Bronchial epithelial cell (primary cell): Measurements from ENCODE around the gene GPC5. TPM values are rescaled to one million over a fixed set of nuclear protein-coding genes. Genes with fewer than 3 reads are reported as not detected.

Source experiments
- DNase-seq: peaks from one replicate; pipeline ENCODE4 v3.0.0-alpha.2; 2010; ENCODE audit warnings: low read depth
- FAIRE-seq: peaks from 2 replicates; lab custom pipeline; 2011; peaks lifted over from hg19 to GRCh38; lab: Jason Lieb, UNC
- H3K27me3 ChIP-seq: 2 replicates; pipeline ENCODE4 v1.5.1; 2011; ENCODE audit warnings: low read length; ENCODE audit not compliant: control insufficient read depth, insufficient read depth
- H3K36me3 ChIP-seq: 2 replicates; pipeline ENCODE4 v1.5.1; 2011; ENCODE audit warnings: low read length; ENCODE audit not compliant: control insufficient read depth, insufficient read depth
- H3K4me3 ChIP-seq: 2 replicates; pipeline ENCODE4 v1.5.1; 2011; ENCODE audit warnings: mild to moderate bottlenecking, low read depth, low read length, control low read depth
- CTCF ChIP-seq: IDR thresholded peaks from 2 replicates; pipeline ENCODE4 v1.5.1; 2011; ENCODE audit warnings: mild to moderate bottlenecking, moderate library complexity, low read length, control low read depth, inconsistent platforms; ENCODE audit not compliant: insufficient read depth, severe bottlenecking
- total RNA-seq: library from RNA; depleted of rRNA; stranded (reverse); fragments of >200 nt; gene quantifications from 2 replicates; pipeline ENCODE4 v1.2.1, GENCODE V29; 2014

Gene GPC5
- total RNA-seq, 1 donor from 2014 or later = 1.8 TPM

- Histone ChIP-seq H3K4me3 (no peak overlapping the region), H3K36me3 (no peaks in the 10 kb centered on the region), H3K27me3 (no peaks in the 10 kb centered on the region)
- FAIRE-seq (no peak), DNase-seq (no peak)
- TF ChIP-seq CTCF = no peak
Measured at GRCh38 chr13:92175330-92175729, 776.9 kb downstream of the GPC5 start.

- no peak for FAIRE-seq
- TF ChIP-seq CTCF = no peak
Measured at GRCh38 chr13:92177966-92178365, 779.5 kb downstream of the GPC5 start.

GRCh38 chr13:92179223-92179622 is 780.8 kb downstream of the GPC5 start:
- TF ChIP-seq CTCF = no peak
- FAIRE-seq (no peak), DNase-seq (no peak)
- Histone ChIP-seq H3K4me3 (no peak overlapping the region), H3K27me3 (no peaks in the 10 kb centered on the region), H3K36me3 (no peaks in the 10 kb centered on the region)

More at GRCh38 chr13:92177966-92178365, 779.5 kb downstream of the GPC5 start:
- Histone ChIP-seq H3K4me3 (no peak overlapping the region), H3K36me3 (no peaks in the 10 kb centered on the region), H3K27me3 (no peaks in the 10 kb centered on the region)
- DNase-seq = no peak

- H3K36me3 ChIP-seq = no peaks in the 10 kb centered on the region
- no peaks in the 10 kb centered on the region for H3K27me3 ChIP-seq
- DNase-seq = peak; percentile 32
- peak; percentile 54 for TF ChIP-seq CTCF
- H3K4me3 ChIP-seq = no peak overlapping the region
- no peak for FAIRE-seq
Measured at GRCh38 chr13:92187378-92187989, 789.1 kb downstream of the GPC5 start.

- FAIRE-seq (no peak), DNase-seq (no peak)
- H3K27me3 ChIP-seq = no peaks in the 10 kb centered on the region
- no peak overlapping the region for H3K4me3 ChIP-seq
- no peaks in the 10 kb centered on the region for H3K36me3 ChIP-seq
- TF ChIP-seq CTCF = no peak
Measured at GRCh38 chr13:92188574-92188973, 790.2 kb downstream of the GPC5 start.
